Coronary artery (tissue), 2 donors: Measurements from ENCODE around the gene MARCKS.

Experiments
- DNase-seq: peaks from one replicate; pipeline ENCODE4 v3.0.0-alpha.2; 2017; ENCODE audit warnings: low spot score
- H3K27ac ChIP-seq, 2 donors: fragments of 200-600 bp; sonication (generic); one replicate each; pipeline ENCODE4 v1.5.1; 2016 to 2019
- H3K4me3 ChIP-seq: fragments of 200-600 bp; sonication (generic); 2 replicates; pipeline ENCODE4 v1.5.1; 2016; ENCODE audit warnings: mild to moderate bottlenecking, moderate library complexity
- TF ChIP-seq, protein P1 (sequence below): fragments of 200-600 bp; sonication (generic); IDR thresholded peaks from one replicate; pipeline ENCODE4 v1.5.1; 2019; ENCODE audit warnings: antibody characterized with exemption

The MARCKS gene

DNA sequence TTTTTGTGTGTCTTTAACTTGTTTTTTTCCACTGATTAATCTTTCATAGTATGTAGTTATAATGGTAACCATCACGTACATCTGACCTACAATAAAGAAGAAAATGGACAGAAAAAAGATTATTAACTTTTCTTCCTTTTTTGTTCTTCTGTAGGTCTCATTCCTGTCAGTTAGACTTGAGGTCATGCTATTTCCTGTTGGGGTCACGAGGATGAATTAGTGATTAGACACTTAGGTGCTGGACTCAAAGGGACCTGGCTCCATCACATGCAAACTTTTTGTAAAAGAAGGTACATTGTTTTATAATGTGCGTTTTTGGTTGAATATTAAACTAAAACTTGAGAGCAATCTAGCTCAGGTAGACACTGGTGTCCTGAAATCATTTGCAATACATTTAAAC, 14.8 kb downstream of the MARCKS start:
- H3K27ac ChIP-seq = no peak overlapping the region
- TF ChIP-seq, protein P1, sequence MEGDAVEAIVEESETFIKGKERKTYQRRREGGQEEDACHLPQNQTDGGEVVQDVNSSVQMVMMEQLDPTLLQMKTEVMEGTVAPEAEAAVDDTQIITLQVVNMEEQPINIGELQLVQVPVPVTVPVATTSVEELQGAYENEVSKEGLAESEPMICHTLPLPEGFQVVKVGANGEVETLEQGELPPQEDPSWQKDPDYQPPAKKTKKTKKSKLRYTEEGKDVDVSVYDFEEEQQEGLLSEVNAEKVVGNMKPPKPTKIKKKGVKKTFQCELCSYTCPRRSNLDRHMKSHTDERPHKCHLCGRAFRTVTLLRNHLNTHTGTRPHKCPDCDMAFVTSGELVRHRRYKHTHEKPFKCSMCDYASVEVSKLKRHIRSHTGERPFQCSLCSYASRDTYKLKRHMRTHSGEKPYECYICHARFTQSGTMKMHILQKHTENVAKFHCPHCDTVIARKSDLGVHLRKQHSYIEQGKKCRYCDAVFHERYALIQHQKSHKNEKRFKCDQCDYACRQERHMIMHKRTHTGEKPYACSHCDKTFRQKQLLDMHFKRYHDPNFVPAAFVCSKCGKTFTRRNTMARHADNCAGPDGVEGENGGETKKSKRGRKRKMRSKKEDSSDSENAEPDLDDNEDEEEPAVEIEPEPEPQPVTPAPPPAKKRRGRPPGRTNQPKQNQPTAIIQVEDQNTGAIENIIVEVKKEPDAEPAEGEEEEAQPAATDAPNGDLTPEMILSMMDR = no peak
- DNase-seq = no peak
- no peak overlapping the region for H3K4me3 ChIP-seq

DNA sequence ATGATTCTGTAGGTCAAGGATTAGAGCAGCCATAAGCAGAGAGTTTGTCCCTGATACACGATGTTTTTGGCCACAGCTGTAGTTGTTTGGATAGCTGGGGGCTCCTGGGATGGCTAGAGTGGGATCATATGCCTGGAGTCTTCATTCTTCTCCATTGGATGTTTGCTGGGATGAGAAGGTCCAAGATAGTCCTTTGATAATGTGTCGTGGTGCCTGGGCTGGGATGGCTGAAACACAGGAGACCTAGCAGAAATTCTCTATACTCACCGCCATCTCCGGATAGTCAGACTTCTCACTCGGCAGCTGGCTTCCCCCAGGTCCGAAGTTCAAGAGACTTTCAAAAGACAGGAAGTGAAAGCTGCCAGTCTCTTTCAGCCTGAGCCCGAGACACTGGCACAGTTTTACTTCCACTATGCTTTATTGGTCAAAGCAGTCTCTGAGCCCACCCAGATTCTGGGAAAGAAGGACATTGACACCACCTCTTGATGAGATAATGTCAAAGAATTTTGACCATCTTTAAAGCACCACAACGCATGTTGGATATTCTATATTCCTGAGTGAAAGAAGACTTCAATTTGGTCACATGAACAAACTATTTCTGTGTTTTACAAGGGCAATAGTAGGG, 16.0 kb downstream of the MARCKS start:
- DNase-seq = no peak
- Histone ChIP-seq H3K27ac (peak overlapping the region in 1 of 2 donors; percentile 17), H3K4me3 (peak overlapping the region; percentile 58)
- TF ChIP-seq, protein P1 = no peak

DNA sequence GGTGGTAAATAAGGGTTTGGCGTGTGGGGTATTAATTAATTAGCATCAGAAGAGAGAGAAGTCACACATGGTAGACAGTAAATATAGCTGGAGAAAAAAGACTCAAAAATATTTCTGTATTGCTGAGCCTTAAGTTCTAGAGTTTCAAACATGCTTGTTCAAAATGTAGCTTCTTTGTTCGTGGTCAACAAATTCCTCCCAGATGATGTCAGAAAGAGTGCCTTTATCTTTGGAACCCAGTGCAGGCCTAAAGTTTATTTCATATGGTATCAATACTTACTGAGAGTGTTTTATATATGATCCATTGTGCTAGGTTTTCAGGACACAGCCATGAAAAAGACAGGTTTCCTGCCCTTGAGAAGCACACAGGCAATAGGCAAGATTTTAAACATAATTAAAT, 18.3 kb downstream of the MARCKS start:
- TF ChIP-seq, protein P1 = no peak
- no peak for DNase-seq
- Histone ChIP-seq H3K27ac (no peak overlapping the region), H3K4me3 (no peak overlapping the region)

DNA sequence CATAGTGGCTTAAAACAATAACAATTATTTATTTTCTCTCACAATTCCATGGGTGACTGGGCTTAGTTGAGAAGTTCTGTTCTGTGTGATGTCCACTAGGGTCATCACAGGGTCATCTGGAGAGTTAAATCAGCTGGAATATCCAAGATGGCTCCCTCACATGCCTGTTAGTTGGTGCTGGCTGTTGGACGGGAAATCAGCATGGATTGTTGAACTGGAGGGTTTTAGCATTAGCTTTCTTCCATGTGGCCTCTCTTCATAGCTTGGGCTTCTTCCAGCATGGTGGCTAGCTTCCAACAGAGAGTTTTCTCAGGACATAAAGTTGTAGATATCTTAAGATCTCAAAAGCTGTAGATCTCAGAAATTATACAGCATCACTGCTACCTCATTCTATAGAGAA, 19.6 kb downstream of the MARCKS start:
- Histone ChIP-seq H3K4me3 (no peak overlapping the region), H3K27ac (no peak overlapping the region)
- TF ChIP-seq, protein P1 = no peak
- no peak for DNase-seq

DNA sequence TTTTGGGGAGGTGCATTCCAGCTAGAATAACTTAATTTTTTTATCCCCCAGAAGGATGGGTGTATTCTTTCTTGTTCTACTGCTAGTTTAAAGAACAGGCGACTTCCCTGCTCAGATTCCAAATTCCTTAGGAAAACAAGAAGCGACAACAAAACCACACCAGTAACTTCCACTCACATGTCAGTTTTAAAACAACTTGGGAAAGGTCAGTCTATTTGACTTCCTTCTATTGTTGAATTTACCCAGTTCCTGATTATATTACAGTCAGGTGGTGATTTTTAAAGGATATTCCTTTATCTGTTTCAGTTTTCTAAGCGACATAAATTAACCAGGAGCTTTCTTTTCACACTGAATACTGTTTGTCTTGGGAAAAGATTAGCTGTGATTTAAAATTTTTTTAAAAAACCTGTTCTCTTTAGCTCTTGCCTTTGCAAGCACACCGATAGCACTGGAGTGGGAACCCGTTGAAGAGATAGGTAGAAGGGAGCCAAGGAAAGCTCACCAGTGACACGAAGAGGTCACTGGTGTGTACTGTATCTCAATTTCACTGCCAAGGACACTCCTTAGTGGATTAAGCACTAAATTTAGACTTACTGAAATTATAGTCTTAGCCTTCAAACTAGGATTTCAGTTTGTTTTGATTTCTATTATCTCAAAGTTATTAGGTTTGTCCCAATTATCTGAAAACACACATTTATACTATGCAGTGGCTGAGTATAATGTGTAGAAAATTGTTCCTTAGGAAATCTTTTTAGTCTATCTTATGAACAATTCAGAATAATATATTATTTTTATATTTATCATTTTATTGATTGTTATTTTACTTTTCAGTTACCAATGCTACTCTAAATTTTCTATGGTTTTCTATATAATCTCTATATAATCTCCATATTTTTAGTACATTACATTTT, 22.3 kb downstream of the MARCKS start:
- TF ChIP-seq, protein P1 = no peak
- DNase-seq = no peak
- Histone ChIP-seq H3K4me3 (peak overlapping the region; percentile 22), H3K27ac (no peak overlapping the region)

DNA sequence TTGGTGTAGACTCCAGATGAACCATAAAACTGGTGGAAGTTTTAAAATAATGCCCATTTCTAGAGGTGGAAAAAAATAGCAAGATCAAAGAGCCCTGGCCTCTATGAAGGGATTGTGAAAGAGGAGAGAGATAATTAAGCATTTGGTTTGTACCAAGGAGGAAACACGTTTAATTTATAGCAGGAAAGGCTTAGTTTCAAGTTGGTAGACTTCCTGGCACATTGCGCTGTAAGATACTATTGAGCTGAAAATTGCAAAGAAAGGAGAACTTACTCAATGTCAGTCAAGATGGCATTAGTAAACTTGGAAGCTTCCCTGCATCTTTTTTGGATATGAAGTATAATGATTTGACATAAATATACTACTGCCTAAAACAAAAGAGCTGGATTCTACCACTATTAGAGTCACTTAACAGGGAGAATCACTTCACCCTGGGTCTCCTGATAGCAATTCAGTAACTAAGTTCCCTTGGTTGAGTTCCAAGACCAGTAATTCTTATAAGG, 24.4 kb downstream of the MARCKS start:
- no peak overlapping the region for H3K27ac ChIP-seq
- no peak for DNase-seq
- TF ChIP-seq, protein P1 = no peak

More for the DNA sequence above, 24.4 kb downstream of the MARCKS start:
- H3K4me3 ChIP-seq = no peak overlapping the region
